Measurements from ENCODE around the gene LSM3.

GRCh38 chr3:14209581-14210289 lies 31.1 kb downstream of the LSM3 start:
- no peak for TF ChIP-seq MAX (IDR thresholded peaks at IDR 0.05)
- TF ChIP-seq SIN3A (IDR thresholded peaks at IDR 0.05; ENCODE audit: low read depth), result no peak

All from HCT116 (cell line).